ACC112 (cell line): ENCODE data around the gene DKK3.
"Not testable (repeated sequence)": the region's sequence is repeated elsewhere in the genome, so short reads cannot be mapped to it uniquely, and the experiment has no call there.

Source experiments
- H2AFZ ChIP-seq: fragments of 200-600 bp; sonication (generic); one replicate; pipeline ENCODE4 v1.6.0; 2017; ENCODE audit warnings: antibody characterized with exemption, low read length; ENCODE audit not compliant: unreplicated experiment
- H3K27ac ChIP-seq: fragments of 200-600 bp; sonication (generic); 2 replicates; pipeline ENCODE4 v1.5.1; 2014; ENCODE audit warnings: low read depth, mild to moderate bottlenecking, antibody characterized with exemption, low read length, moderate library complexity
- H3K27me3 ChIP-seq: fragments of 200-600 bp; sonication (generic); 2 replicates; pipeline ENCODE4 v1.6.1; 2014; ENCODE audit warnings: mild to moderate bottlenecking, antibody characterized with exemption, low read length, moderate library complexity, mixed read lengths; ENCODE audit not compliant: insufficient read depth
- H3K36me3 ChIP-seq: fragments of 200-600 bp; sonication (generic); 2 replicates; pipeline ENCODE4 v1.6.1; 2016; ENCODE audit warnings: mild to moderate bottlenecking, antibody characterized with exemption, low read length, moderate library complexity, mixed read lengths; ENCODE audit not compliant: insufficient read depth
- H3K4me1 ChIP-seq: fragments of 200-600 bp; sonication (generic); one replicate; pipeline ENCODE4 v1.6.1; 2016; ENCODE audit warnings: low read length, mixed read lengths; ENCODE audit not compliant: insufficient read depth, unreplicated experiment, control insufficient read depth
- H3K4me3 ChIP-seq: fragments of 200-600 bp; sonication (generic); 2 replicates; pipeline ENCODE4 v1.5.1; 2014; ENCODE audit warnings: mild to moderate bottlenecking, low read depth, low read length
- H3K79me2 ChIP-seq: fragments of 200-600 bp; sonication (generic); one replicate; pipeline ENCODE4 v1.6.0; 2016; ENCODE audit warnings: low read length; ENCODE audit not compliant: control insufficient read depth, unreplicated experiment, insufficient read depth

DKK3 gene

GRCh38 chr11:12046636-12047236 is 38.3 kb upstream of the DKK3 start:
- no peaks in the 10 kb centered on the region for H3K27me3 ChIP-seq
- H3K4me1 ChIP-seq, result peaks cover 48% of the 10 kb centered on the region
- no peaks in the 10 kb centered on the region for H3K79me2 ChIP-seq
- peak overlapping the region; percentile 42 for H2AFZ ChIP-seq
- H3K4me3 ChIP-seq, result no peak overlapping the region
- H3K36me3 ChIP-seq, result no peaks in the 10 kb centered on the region
- H3K27ac ChIP-seq, result peak overlapping the region; percentile 69

GRCh38 chr11:12045914-12046635 is 37.6 kb upstream of the DKK3 start:
- H3K36me3 ChIP-seq, result no peaks in the 10 kb centered on the region
- H3K27ac ChIP-seq, result peak overlapping the region; percentile 69; the same call in 1 of the 2 replicates
- no peaks in the 10 kb centered on the region for H3K79me2 ChIP-seq
- no peak overlapping the region for H3K4me3 ChIP-seq
- H2AFZ ChIP-seq, result peak overlapping the region; percentile 29
- peaks cover 49% of the 10 kb centered on the region for H3K4me1 ChIP-seq
- H3K27me3 ChIP-seq, result no peaks in the 10 kb centered on the region

GRCh38 chr11:12044799-12045198 is 36.4 kb upstream of the DKK3 start:
- Histone ChIP-seq H3K27ac (peak overlapping the region; percentile 95), H3K79me2 (no peaks in the 10 kb centered on the region), H3K4me3 (peak overlapping the region; percentile 61), H3K4me1 (peaks cover 42% of the 10 kb centered on the region), H3K27me3 (no peaks in the 10 kb centered on the region), H3K36me3 (no peaks in the 10 kb centered on the region), H2AFZ (no peak overlapping the region)

GRCh38 chr11:12043959-12044791 is 35.7 kb upstream of the DKK3 start:
- peaks cover 42% of the 10 kb centered on the region for H3K4me1 ChIP-seq
- H2AFZ ChIP-seq, result no peak overlapping the region
- peak overlapping the region; percentile 61 for H3K4me3 ChIP-seq
- H3K79me2 ChIP-seq, result no peaks in the 10 kb centered on the region
- H3K27ac ChIP-seq, result peak overlapping the region; percentile 95
- H3K27me3 ChIP-seq, result no peaks in the 10 kb centered on the region
- no peaks in the 10 kb centered on the region for H3K36me3 ChIP-seq

- peaks cover 42% of the 10 kb centered on the region for H3K4me1 ChIP-seq
- H3K27me3 ChIP-seq, result no peaks in the 10 kb centered on the region
- H3K36me3 ChIP-seq, result no peaks in the 10 kb centered on the region
- H3K79me2 ChIP-seq, result no peaks in the 10 kb centered on the region
- no peak overlapping the region for H2AFZ ChIP-seq
- H3K27ac ChIP-seq, result peak overlapping the region; percentile 95
- peak overlapping the region; percentile 61 for H3K4me3 ChIP-seq
These were observed 34.8 kb upstream of the DKK3 start for GRCh38 chr11:12043221-12043620.

GRCh38 chr11:12042215-12042676 is 33.8 kb upstream of the DKK3 start:
- H3K4me1 ChIP-seq, result peaks cover 37% of the 10 kb centered on the region
- H3K27ac ChIP-seq, result peak overlapping the region; percentile 95
- no peak overlapping the region for H2AFZ ChIP-seq
- H3K36me3 ChIP-seq, result no peaks in the 10 kb centered on the region
- no peaks in the 10 kb centered on the region for H3K79me2 ChIP-seq
- H3K27me3 ChIP-seq, result no peaks in the 10 kb centered on the region
- no peak overlapping the region; the same call in 1 of the 2 replicates for H3K4me3 ChIP-seq

GRCh38 chr11:12040719-12041118 is 32.3 kb upstream of the DKK3 start:
- not testable (repeated sequence) for H3K36me3 ChIP-seq, H3K4me3 ChIP-seq, H3K27ac ChIP-seq, H3K27me3 ChIP-seq, H3K79me2 ChIP-seq, H2AFZ ChIP-seq
- peaks cover 30% of the 10 kb centered on the region for H3K4me1 ChIP-seq

- H3K27me3 ChIP-seq, result no peaks in the 10 kb centered on the region
- H3K79me2 ChIP-seq, result no peaks in the 10 kb centered on the region
- no peak overlapping the region for H3K4me3 ChIP-seq
- no peak overlapping the region for H3K27ac ChIP-seq
- peaks cover 16% of the 10 kb centered on the region for H3K4me1 ChIP-seq
- H3K36me3 ChIP-seq, result no peaks in the 10 kb centered on the region
- H2AFZ ChIP-seq, result no peak overlapping the region
These were observed 24.5 kb upstream of the DKK3 start for GRCh38 chr11:12032968-12033367.

- Histone ChIP-seq H3K4me1 (peaks cover 16% of the 10 kb centered on the region), H3K27ac (no peak overlapping the region), H3K79me2 (no peaks in the 10 kb centered on the region), H3K36me3 (no peaks in the 10 kb centered on the region), H3K4me3 (no peak overlapping the region), H2AFZ (no peak overlapping the region), H3K27me3 (no peaks in the 10 kb centered on the region)
These were observed 23.6 kb upstream of the DKK3 start for GRCh38 chr11:12031856-12032544.

GRCh38 chr11:12029738-12030363 is 21.4 kb upstream of the DKK3 start:
- Histone ChIP-seq H3K27me3 (no peaks in the 10 kb centered on the region), H3K4me3 (no peak overlapping the region), H3K79me2 (no peaks in the 10 kb centered on the region), H3K27ac (peak overlapping the region; percentile 46), H3K36me3 (no peaks in the 10 kb centered on the region), H3K4me1 (peaks cover 16% of the 10 kb centered on the region), H2AFZ (no peak overlapping the region)
